Urinary bladder (tissue), 4 donors: ENCODE measurements around the gene SPATA7. TPM values are rescaled to one million over a fixed set of nuclear protein-coding genes. Genes with fewer than 3 reads are reported as not detected.

Experiments
- DNase-seq: peaks from one replicate; pipeline ENCODE4 v3.0.0-alpha.2; 2015; ENCODE audit errors: extremely low spot score
- H3K27ac ChIP-seq: one replicate; pipeline ENCODE4 v1.5.1; 2013; ENCODE audit warnings: low read depth, mild to moderate bottlenecking, moderate library complexity
- H3K36me3 ChIP-seq: one replicate; pipeline ENCODE4 v1.6.1; 2013; ENCODE audit warnings: mild to moderate bottlenecking, moderate library complexity; ENCODE audit not compliant: insufficient read depth
- H3K4me1 ChIP-seq: one replicate; pipeline ENCODE4 v1.6.1; 2013; ENCODE audit warnings: mild to moderate bottlenecking, moderate library complexity; ENCODE audit not compliant: insufficient read depth
- H3K4me3 ChIP-seq: one replicate; pipeline ENCODE4 v1.5.1; 2013; ENCODE audit warnings: low read depth, low read length
- WGBS: extraction: QIAGEN DNeasy Blood & Tissue Kit; methylation state at CpG from one replicate; pipeline ENCODE4 v1.1.7; 2013; 5-methylcytosine and 5-hydroxymethylcytosine counted together
- polyA plus RNA-seq: library from polyadenylated mRNA; stranded (reverse); fragments of 200-250 nt; gene quantifications from one replicate; pipeline ENCODE4 v1.2.3, GENCODE V29; 2013
- total RNA-seq: library from RNA; depleted of rRNA; stranded (reverse); fragments of >200 nt; gene quantifications from one replicate; pipeline ENCODE4 v1.2.3, GENCODE V29; 2014
- donor health status: healthy with polysubstance abuse.
- donor health status: healthy.

SPATA7 gene
- total and polyA plus RNA-seq, 2 donors = 7.7 to 46.8 TPM

- no peak for DNase-seq
- 83% methylated on average over 2 of the region's 2 CpGs for WGBS
- Histone ChIP-seq H3K4me1 (no peaks in the 10 kb centered on the region), H3K27ac (no peak overlapping the region), H3K4me3 (no peak overlapping the region), H3K36me3 (peaks cover 3% of the 10 kb centered on the region)
Measured at GRCh38 chr14:88430976-88431375, 45.5 kb downstream of the SPATA7 start.

- no peak overlapping the region for H3K27ac ChIP-seq
Measured at GRCh38 chr14:88437658-88438057, 52.2 kb downstream of the SPATA7 start.

GRCh38 chr14:88439088-88439487 lies 53.6 kb downstream of the SPATA7 start:
- WGBS = 93% methylated on average over 2 of the region's 2 CpGs

More at GRCh38 chr14:88437658-88438057, 52.2 kb downstream of the SPATA7 start:
- H3K4me1 ChIP-seq = no peaks in the 10 kb centered on the region
- H3K36me3 ChIP-seq = peaks cover 3% of the 10 kb centered on the region
- no peak overlapping the region for H3K4me3 ChIP-seq
- 91% methylated on average over 5 of the region's 5 CpGs for WGBS
- no peak for DNase-seq

GRCh38 chr14:88452231-88452630 lies 66.8 kb downstream of the SPATA7 start:
- H3K4me3 ChIP-seq = no peak overlapping the region
- DNase-seq = no peak
- no peak overlapping the region for H3K27ac ChIP-seq
- no peaks in the 10 kb centered on the region for H3K36me3 ChIP-seq
- no peaks in the 10 kb centered on the region for H3K4me1 ChIP-seq
- WGBS = 98% methylated on average over 4 of the region's 4 CpGs

More at GRCh38 chr14:88439088-88439487, 53.6 kb downstream of the SPATA7 start:
- H3K4me3 ChIP-seq = no peak overlapping the region
- DNase-seq = no peak
- peaks cover 3% of the 10 kb centered on the region for H3K36me3 ChIP-seq
- H3K4me1 ChIP-seq = no peaks in the 10 kb centered on the region
- no peak overlapping the region for H3K27ac ChIP-seq

GRCh38 chr14:88454886-88455285 lies 69.4 kb downstream of the SPATA7 start:
- Histone ChIP-seq H3K4me1 (no peaks in the 10 kb centered on the region), H3K27ac (no peak overlapping the region), H3K4me3 (no peak overlapping the region), H3K36me3 (no peaks in the 10 kb centered on the region)
- DNase-seq = no peak
- 90% methylated on average over 2 of the region's 2 CpGs for WGBS

GRCh38 chr14:88463318-88463717 lies 77.9 kb downstream of the SPATA7 start:
- H3K36me3 ChIP-seq = no peaks in the 10 kb centered on the region
- WGBS = 90% methylated on average over 4 of the region's 4 CpGs

GRCh38 chr14:88468406-88468805 lies 82.9 kb downstream of the SPATA7 start:
- Histone ChIP-seq H3K36me3 (no peaks in the 10 kb centered on the region), H3K27ac (no peak overlapping the region), H3K4me1 (no peaks in the 10 kb centered on the region), H3K4me3 (no peak overlapping the region)
- no peak for DNase-seq
- WGBS = 33% methylated on average over 1 of the region's 1 CpG

More at GRCh38 chr14:88463318-88463717, 77.9 kb downstream of the SPATA7 start:
- no peaks in the 10 kb centered on the region for H3K4me1 ChIP-seq
- no peak for DNase-seq
- H3K4me3 ChIP-seq = no peak overlapping the region
- no peak overlapping the region for H3K27ac ChIP-seq

- WGBS = 91% methylated on average over 7 of the region's 7 CpGs
- H3K4me3 ChIP-seq = no peak overlapping the region
- H3K4me1 ChIP-seq = no peaks in the 10 kb centered on the region
- DNase-seq = no peak
- no peak overlapping the region for H3K27ac ChIP-seq
- no peaks in the 10 kb centered on the region for H3K36me3 ChIP-seq
Measured at GRCh38 chr14:88470542-88471440, 85.3 kb downstream of the SPATA7 start.

- H3K36me3 ChIP-seq = no peaks in the 10 kb centered on the region
Measured at GRCh38 chr14:88473791-88474190, 88.3 kb downstream of the SPATA7 start.

GRCh38 chr14:88476214-88476774 lies 90.8 kb downstream of the SPATA7 start:
- H3K4me3 ChIP-seq = no peak overlapping the region
- no peak for DNase-seq
- H3K27ac ChIP-seq = no peak overlapping the region
- peaks cover 4% of the 10 kb centered on the region for H3K36me3 ChIP-seq
- no peaks in the 10 kb centered on the region for H3K4me1 ChIP-seq
- 72% methylated on average over 7 of the region's 7 CpGs for WGBS

More at GRCh38 chr14:88473791-88474190, 88.3 kb downstream of the SPATA7 start:
- peak; percentile 35 for DNase-seq
- Histone ChIP-seq H3K27ac (no peak overlapping the region), H3K4me3 (no peak overlapping the region), H3K4me1 (no peaks in the 10 kb centered on the region)
- 79% methylated on average over 1 of the region's 1 CpG for WGBS

- Histone ChIP-seq H3K36me3 (peaks cover 4% of the 10 kb centered on the region), H3K4me1 (no peaks in the 10 kb centered on the region), H3K27ac (no peak overlapping the region), H3K4me3 (no peak overlapping the region)
- no peak for DNase-seq
- WGBS = 92% methylated on average over 2 of the region's 2 CpGs
Measured at GRCh38 chr14:88476825-88477224, 91.4 kb downstream of the SPATA7 start.

- DNase-seq = no peak
- H3K36me3 ChIP-seq = peaks cover 4% of the 10 kb centered on the region
Measured at GRCh38 chr14:88477513-88478250, 92.2 kb downstream of the SPATA7 start.

GRCh38 chr14:88478931-88479330 lies 93.5 kb downstream of the SPATA7 start:
- H3K27ac ChIP-seq = no peak overlapping the region
- no peak for DNase-seq
- H3K4me1 ChIP-seq = no peaks in the 10 kb centered on the region
- WGBS = 96% methylated on average over 36 of the region's 36 CpGs
- H3K4me3 ChIP-seq = no peak overlapping the region
- H3K36me3 ChIP-seq = peaks cover 4% of the 10 kb centered on the region

More at GRCh38 chr14:88477513-88478250, 92.2 kb downstream of the SPATA7 start:
- Histone ChIP-seq H3K27ac (no peak overlapping the region), H3K4me3 (no peak overlapping the region), H3K4me1 (no peaks in the 10 kb centered on the region)
- 95% methylated on average over 6 of the region's 6 CpGs for WGBS
